Caco-2 (cell line): ENCODE data around the gene OR10A7. TPM values are rescaled to one million over a fixed set of nuclear protein-coding genes. Genes with fewer than 3 reads are reported as not detected.
"Not testable (repeated sequence)": the region's sequence is repeated elsewhere in the genome, so short reads cannot be mapped to it uniquely, and the experiment has no call there.

Experiments used
- Bru-seq: library from RNA; stranded (reverse); fragments of 400-500 nt; gene quantifications from one replicate; lab custom pipeline; 2021; lab: Mats Ljungman, UMichigan
- BruChase-seq, 2 experiments: library from RNA; stranded (reverse); fragments of 400-500 nt; gene quantifications; one replicate each; lab custom pipeline; 2021; lab: Mats Ljungman, UMichigan
- BruUV-seq: library from RNA; stranded (reverse); fragments of 400-500 nt; replicated peaks from 2 replicates; lab custom pipeline; 2021; lab: Mats Ljungman, UMichigan
- CTCF ChIA-PET: fragments of 300-600 bp; sonication (Branson Sonifier 250); formaldehyde crosslinking; loops from one replicate; lab custom pipeline; 2022; ENCODE audit warnings: antibody characterized with exemption; lab: Charles Lee
- POLR2A ChIA-PET: fragments of 300-600 bp; sonication (Branson Sonifier 250); formaldehyde crosslinking; loops from one replicate; lab custom pipeline; 2022; ENCODE audit warnings: antibody characterized with exemption; lab: Charles Lee
- DNase-seq, 2 experiments: peaks; one replicate each; pipeline versions ENCODE4 v3.0.0 to v3.0.0-alpha.2; 2020 to 2022
- H3K27me3 ChIP-seq: replicated peaks from 2 replicates; pipeline ENCODE4 v1.6.0; 2011; ENCODE audit warnings: low read length; ENCODE audit not compliant: control insufficient read depth, insufficient read depth
- H3K36me3 ChIP-seq: 2 replicates; pipeline ENCODE4 v1.5.1; 2011; ENCODE audit warnings: low read length; ENCODE audit not compliant: control insufficient read depth, insufficient read depth
- H3K4me1 ChIP-seq: fragments of 250-450 bp; sonication (Bioruptor Pico); 2 replicates; pipeline ENCODE4 v1.5.1; 2020; ENCODE audit warnings: mild to moderate bottlenecking
- H3K4me3 ChIP-seq: 2 replicates; pipeline ENCODE4 v1.5.1; 2011; ENCODE audit warnings: low read depth, mild to moderate bottlenecking, control low read depth, low read length
- H3K9me3 ChIP-seq: fragments of 250-450 bp; sonication (Bioruptor Pico); 2 replicates; pipeline ENCODE4 v1.5.1; 2020; ENCODE audit warnings: mild to moderate bottlenecking, moderate library complexity
- H3K27ac Mint-ChIP-seq: one replicate; pipeline ENCODE4 v1.8.0; 2022; ENCODE audit warnings: mixed read lengths; ENCODE audit not compliant: unreplicated experiment
- H3K27me3 Mint-ChIP-seq: one replicate; pipeline ENCODE4 v1.8.0; 2022; ENCODE audit warnings: mixed read lengths; ENCODE audit not compliant: insufficient read depth, unreplicated experiment
- H3K36me3 Mint-ChIP-seq: one replicate; pipeline ENCODE4 v1.8.0; 2022; ENCODE audit warnings: mild to moderate bottlenecking, mixed read lengths; ENCODE audit not compliant: insufficient read depth, unreplicated experiment
- H3K4me1 Mint-ChIP-seq: one replicate; pipeline ENCODE4 v1.8.0; 2022; ENCODE audit warnings: low read depth, mixed read lengths; ENCODE audit not compliant: unreplicated experiment
- H3K4me3 Mint-ChIP-seq: one replicate; pipeline ENCODE4 v1.8.0; 2022; ENCODE audit warnings: mild to moderate bottlenecking, moderate library complexity, mixed read lengths; ENCODE audit not compliant: unreplicated experiment
- H3K9me3 Mint-ChIP-seq: one replicate; pipeline ENCODE4 v1.8.0; 2022; ENCODE audit warnings: mixed read lengths; ENCODE audit not compliant: unreplicated experiment
- CTCF ChIP-seq, 2 experiments: fragments of 200-600 bp in 1 of 2; IDR thresholded peaks; 1 replicate in 1 of 2; 2 replicates in 1 of 2; pipeline versions ENCODE4 v1.5.1 to v1.8.0; 2011 to 2022; ENCODE audit warnings: antibody characterized with exemption in 1 of 2, control low read depth in 1 of 2, inconsistent platforms in 1 of 2, low read depth in 1 of 2, low read length in 1 of 2, mild to moderate bottlenecking in 1 of 2, moderate library complexity in 1 of 2; ENCODE audit not compliant: insufficient read depth in 1 of 2, severe bottlenecking in 1 of 2, unreplicated experiment in 1 of 2
- intact Hi-C: fragments of 100-400 bp; cut with micrococcal nuclease; formaldehyde crosslinking; loops from one replicate; pipeline ENCODE4 v1.10.0; 2022; ENCODE audit not compliant: unreplicated experiment
- long read RNA-seq: library from polyadenylated mRNA; stranded (forward); transcript quantifications from one replicate; pipeline ENCODE4 v2.0.0, GENCODE V29; 2022
- total RNA-seq: library from RNA; stranded (reverse); gene quantifications from 2 replicates; pipeline ENCODE4 v1.2.3, GENCODE V29; 2022

Gene OR10A7, protein sequence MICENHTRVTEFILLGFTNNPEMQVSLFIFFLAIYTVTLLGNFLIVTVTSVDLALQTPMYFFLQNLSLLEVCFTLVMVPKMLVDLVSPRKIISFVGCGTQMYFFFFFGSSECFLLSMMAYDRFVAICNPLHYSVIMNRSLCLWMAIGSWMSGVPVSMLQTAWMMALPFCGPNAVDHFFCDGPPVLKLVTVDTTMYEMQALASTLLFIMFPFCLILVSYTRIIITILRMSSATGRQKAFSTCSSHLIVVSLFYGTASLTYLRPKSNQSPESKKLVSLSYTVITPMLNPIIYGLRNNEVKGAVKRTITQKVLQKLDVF
- total RNA-seq (not detected in 2 replicates), Bru-seq, nascent RNA (not detected), BruChase-seq, experiment 1, labeled RNA remaining after a 2-hour chase (not detected), BruChase-seq, experiment 2, labeled RNA remaining after a 6-hour chase (not detected)
- long read RNA-seq, result 0 reads

GRCh38 chr12:55220725-55221124, at the start of gene OR10A7:
TSS of gene OR10A7 (plus strand) at chr12:55221025. CDS start at chr12:55221025, 0 bp downstream.
- intact Hi-C loops, result no loop called here
- Mint-ChIP-seq H3K27ac (no peak within 1 kb of the TSS), H3K4me3 (no peak within 1 kb of the TSS), H3K27me3 (peaks cover 3% of the 10 kb centered on the region), H3K9me3 (no peaks in the 10 kb centered on the region), H3K4me1 (no peaks in the 10 kb centered on the region), H3K36me3 (no peaks in the 10 kb centered on the region)
- no peak within 1 kb of the TSS for H3K4me3 ChIP-seq
- no peaks in the 10 kb centered on the region for H3K9me3 ChIP-seq
- no peaks in the 10 kb centered on the region for H3K27me3 ChIP-seq
- ChIA-PET POLR2A (no interaction called here), CTCF (no interaction called here)
- BruUV-seq, result no TSS peak
- H3K36me3 ChIP-seq, result no peaks in the 10 kb centered on the region
- no peaks in the 10 kb centered on the region for H3K4me1 ChIP-seq
- no peak for DNase-seq
- no peak for TF ChIP-seq CTCF (IDR thresholded peaks at IDR 0.05; ENCODE audit: insufficient read depth in 1 of 2, low read depth in 1 of 2, low read length in 1 of 2, severe bottlenecking in 1 of 2, unreplicated experiment in 1 of 2)

DNA sequence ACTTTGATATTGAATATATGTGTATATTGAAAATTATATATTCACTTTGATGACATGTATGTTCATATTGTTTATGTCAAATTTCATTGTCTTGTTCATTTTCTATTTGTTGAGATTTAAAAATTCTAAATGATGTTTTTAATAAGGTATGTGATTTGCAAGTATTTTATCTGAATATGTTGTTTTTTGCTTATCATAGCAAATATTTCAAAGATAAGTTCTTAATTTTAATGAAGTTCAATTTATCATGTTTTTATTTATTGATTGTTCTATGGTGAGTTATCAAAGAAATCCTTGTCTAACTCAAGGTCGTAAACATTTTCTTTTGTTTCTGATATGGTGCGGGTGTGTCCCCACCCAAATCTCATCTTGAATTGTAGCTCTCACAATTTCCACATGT, 49.4 kb upstream of the OR10A7 start:
- intact Hi-C loops, result no loop called here
- H3K27me3 ChIP-seq, result no peaks in the 10 kb centered on the region
- DNase-seq, result no peak
- Mint-ChIP-seq H3K4me1 (no peaks in the 10 kb centered on the region), H3K36me3 (no peaks in the 10 kb centered on the region), H3K4me3 (no peak overlapping the region), H3K27me3 (peaks cover 2% of the 10 kb centered on the region), H3K27ac (no peak overlapping the region), H3K9me3 (peaks cover 10% of the 10 kb centered on the region)
- H3K4me3 ChIP-seq, result no peak overlapping the region
- H3K36me3 ChIP-seq, result no peaks in the 10 kb centered on the region
- no peaks in the 10 kb centered on the region for H3K9me3 ChIP-seq
- no peaks in the 10 kb centered on the region for H3K4me1 ChIP-seq
- no TSS peak for BruUV-seq
- ChIA-PET POLR2A (no interaction called here), CTCF (no interaction called here)
- TF ChIP-seq CTCF (IDR thresholded peaks at IDR 0.05; ENCODE audit: insufficient read depth in 1 of 2, low read depth in 1 of 2, low read length in 1 of 2, severe bottlenecking in 1 of 2, unreplicated experiment in 1 of 2), result no peak

GRCh38 chr12:55171846-55172245, 49.0 kb upstream of the OR10A7 start:
- H3K36me3 ChIP-seq, BruUV-seq, CTCF ChIA-PET, H3K4me3 Mint-ChIP-seq, H3K4me1 Mint-ChIP-seq, H3K27me3 Mint-ChIP-seq, H3K4me3 ChIP-seq, H3K9me3 ChIP-seq, intact Hi-C loops, DNase-seq, POLR2A ChIA-PET, H3K4me1 ChIP-seq, H3K27me3 ChIP-seq, H3K27ac Mint-ChIP-seq, H3K36me3 Mint-ChIP-seq: not testable (repeated sequence)
- H3K9me3 Mint-ChIP-seq, result peaks cover 10% of the 10 kb centered on the region
